HL-60 (cell line): ENCODE data around the gene BTBD2.

Source experiments
- DNase-seq, 2 experiments: peaks; one replicate each; pipeline ENCODE4 v3.0.0-alpha.2; 2010 to 2020; ENCODE audit warnings: low read depth in 1 of 2, low spot score in 1 of 2
- H3K27ac ChIP-seq: fragments of 250-450 bp; sonication (Bioruptor Pico); replicated peaks from 2 replicates; pipeline ENCODE4 v1.5.1; 2020; ENCODE audit warnings: mild to moderate bottlenecking, moderate library complexity
- H3K27me3 ChIP-seq: fragments of 250-450 bp; sonication (Bioruptor Pico); 2 replicates; pipeline ENCODE4 v1.5.1; 2021; ENCODE audit warnings: mild to moderate bottlenecking, moderate library complexity; ENCODE audit not compliant: insufficient read depth, poor library complexity, severe bottlenecking
- H3K4me3 ChIP-seq: replicated peaks from 2 replicates; pipeline ENCODE4 v1.5.1; 2011; ENCODE audit warnings: mild to moderate bottlenecking, control low read depth, low read length; ENCODE audit not compliant: insufficient read depth
- GABPA ChIP-seq: IDR thresholded peaks from 2 replicates; pipeline ENCODE4 v1.6.1; 2012; ENCODE audit warnings: low read depth
- POLR2AphosphoS5 ChIP-seq: IDR thresholded peaks from 2 replicates; pipeline ENCODE4 v1.6.1; 2012; ENCODE audit warnings: low read depth
- SPI1 ChIP-seq: IDR thresholded peaks from 2 replicates; pipeline ENCODE4 v1.6.1; 2012; ENCODE audit warnings: low read depth, mild to moderate bottlenecking, borderline replicate concordance
- TF ChIP-seq, protein P1 (sequence below): IDR thresholded peaks from 2 replicates; pipeline ENCODE4 v1.6.1; 2012; ENCODE audit warnings: low read depth; ENCODE audit not compliant: insufficient replicate concordance
- TF ChIP-seq, protein P2 (sequence below): IDR thresholded peaks from one replicate; pipeline ENCODE4 v1.5.1; 2011; ENCODE audit warnings: low read length, control low read depth, inconsistent platforms; ENCODE audit not compliant: insufficient read depth

BTBD2 gene

DNA sequence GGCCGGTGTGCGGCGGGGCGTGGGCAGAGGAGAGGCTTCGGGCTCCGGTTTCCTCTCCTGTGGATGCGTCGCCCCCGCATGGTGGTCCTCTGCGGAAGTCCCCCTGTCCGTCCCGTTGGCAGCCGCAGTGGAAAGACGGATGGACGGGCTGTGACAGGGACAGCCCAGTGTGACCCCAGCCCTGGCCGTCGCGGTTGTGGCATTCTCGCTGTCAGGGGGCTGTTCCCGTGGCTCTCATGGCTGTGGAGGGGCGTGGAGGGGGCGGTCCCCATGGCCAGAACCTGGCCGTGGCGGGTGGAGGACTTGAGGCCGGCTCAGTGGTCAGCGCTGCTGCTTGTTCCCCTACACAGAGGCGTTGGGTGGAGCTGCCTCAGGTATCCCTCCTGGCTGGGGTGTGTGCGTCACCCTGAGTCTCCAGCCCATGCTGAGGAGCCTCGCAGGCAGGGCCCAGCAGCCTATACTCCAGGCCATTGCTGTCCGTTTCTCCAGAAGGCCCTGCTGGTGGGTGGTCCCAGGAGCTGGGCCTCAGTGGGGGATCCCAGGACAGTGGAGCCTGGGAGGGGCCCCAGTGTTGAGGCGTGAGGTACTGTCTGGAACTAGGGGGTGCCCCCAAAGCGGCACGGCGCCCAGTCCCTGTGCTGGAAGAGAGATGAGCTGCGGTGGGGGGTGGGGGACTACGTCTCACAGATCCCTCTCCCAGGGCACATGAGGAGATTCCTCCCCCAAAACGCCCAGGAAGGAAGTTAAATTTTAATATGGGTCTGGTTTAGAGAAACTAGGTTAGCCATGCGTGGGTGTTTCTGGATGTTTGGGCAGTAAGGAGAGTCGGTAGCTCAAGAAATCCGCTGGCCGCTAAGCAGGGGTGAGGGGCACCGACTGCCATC, 54.3 kb downstream of the BTBD2 start:
- TF ChIP-seq GABPA, result no peak
- TF ChIP-seq, protein P1, sequence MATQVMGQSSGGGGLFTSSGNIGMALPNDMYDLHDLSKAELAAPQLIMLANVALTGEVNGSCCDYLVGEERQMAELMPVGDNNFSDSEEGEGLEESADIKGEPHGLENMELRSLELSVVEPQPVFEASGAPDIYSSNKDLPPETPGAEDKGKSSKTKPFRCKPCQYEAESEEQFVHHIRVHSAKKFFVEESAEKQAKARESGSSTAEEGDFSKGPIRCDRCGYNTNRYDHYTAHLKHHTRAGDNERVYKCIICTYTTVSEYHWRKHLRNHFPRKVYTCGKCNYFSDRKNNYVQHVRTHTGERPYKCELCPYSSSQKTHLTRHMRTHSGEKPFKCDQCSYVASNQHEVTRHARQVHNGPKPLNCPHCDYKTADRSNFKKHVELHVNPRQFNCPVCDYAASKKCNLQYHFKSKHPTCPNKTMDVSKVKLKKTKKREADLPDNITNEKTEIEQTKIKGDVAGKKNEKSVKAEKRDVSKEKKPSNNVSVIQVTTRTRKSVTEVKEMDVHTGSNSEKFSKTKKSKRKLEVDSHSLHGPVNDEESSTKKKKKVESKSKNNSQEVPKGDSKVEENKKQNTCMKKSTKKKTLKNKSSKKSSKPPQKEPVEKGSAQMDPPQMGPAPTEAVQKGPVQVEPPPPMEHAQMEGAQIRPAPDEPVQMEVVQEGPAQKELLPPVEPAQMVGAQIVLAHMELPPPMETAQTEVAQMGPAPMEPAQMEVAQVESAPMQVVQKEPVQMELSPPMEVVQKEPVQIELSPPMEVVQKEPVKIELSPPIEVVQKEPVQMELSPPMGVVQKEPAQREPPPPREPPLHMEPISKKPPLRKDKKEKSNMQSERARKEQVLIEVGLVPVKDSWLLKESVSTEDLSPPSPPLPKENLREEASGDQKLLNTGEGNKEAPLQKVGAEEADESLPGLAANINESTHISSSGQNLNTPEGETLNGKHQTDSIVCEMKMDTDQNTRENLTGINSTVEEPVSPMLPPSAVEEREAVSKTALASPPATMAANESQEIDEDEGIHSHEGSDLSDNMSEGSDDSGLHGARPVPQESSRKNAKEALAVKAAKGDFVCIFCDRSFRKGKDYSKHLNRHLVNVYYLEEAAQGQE, result no peak
- TF ChIP-seq, protein P2, sequence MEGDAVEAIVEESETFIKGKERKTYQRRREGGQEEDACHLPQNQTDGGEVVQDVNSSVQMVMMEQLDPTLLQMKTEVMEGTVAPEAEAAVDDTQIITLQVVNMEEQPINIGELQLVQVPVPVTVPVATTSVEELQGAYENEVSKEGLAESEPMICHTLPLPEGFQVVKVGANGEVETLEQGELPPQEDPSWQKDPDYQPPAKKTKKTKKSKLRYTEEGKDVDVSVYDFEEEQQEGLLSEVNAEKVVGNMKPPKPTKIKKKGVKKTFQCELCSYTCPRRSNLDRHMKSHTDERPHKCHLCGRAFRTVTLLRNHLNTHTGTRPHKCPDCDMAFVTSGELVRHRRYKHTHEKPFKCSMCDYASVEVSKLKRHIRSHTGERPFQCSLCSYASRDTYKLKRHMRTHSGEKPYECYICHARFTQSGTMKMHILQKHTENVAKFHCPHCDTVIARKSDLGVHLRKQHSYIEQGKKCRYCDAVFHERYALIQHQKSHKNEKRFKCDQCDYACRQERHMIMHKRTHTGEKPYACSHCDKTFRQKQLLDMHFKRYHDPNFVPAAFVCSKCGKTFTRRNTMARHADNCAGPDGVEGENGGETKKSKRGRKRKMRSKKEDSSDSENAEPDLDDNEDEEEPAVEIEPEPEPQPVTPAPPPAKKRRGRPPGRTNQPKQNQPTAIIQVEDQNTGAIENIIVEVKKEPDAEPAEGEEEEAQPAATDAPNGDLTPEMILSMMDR, result no peak
- TF ChIP-seq SPI1, result no peak
- no peak for TF ChIP-seq POLR2AphosphoS5
- Histone ChIP-seq H3K27ac (no peak overlapping the region), H3K4me3 (no peak overlapping the region), H3K27me3 (no peaks in the 10 kb centered on the region)
- no peak for DNase-seq

DNA sequence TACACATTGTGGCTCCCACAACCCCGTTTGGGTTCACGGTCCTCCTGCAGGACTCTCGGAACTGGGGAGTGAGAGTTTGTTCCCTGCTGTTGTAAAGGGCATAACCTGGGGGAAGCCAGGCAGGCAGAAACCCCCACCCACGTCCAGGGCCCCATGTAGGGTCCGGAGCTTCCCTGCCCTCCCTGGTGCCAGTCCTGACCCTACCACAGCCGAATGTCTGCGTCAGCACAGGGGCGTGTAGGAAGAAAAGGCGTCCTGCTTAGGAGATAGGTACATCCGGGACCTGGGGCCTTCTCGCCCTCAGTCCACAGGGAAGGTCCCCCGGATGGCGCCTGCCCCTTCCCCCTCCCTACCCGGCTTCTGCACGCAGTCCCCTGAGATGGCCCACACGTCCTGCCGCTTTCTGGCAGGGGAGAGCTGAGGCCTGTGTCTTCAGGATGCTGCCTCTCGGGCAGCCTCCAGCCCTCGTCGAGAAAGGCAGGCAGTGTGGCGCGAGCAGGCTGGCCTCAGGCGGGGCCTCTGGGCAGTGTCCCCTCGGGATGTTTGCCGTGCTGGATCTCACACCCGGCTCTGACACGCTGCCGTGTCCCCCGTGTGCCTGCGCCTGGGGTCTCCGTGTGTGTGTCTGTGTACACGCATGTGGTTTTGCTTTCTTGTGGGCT, 55.5 kb downstream of the BTBD2 start:
- TF ChIP-seq GABPA (no peak), SPI1 (no peak), POLR2AphosphoS5 (no peak)
- TF ChIP-seq, protein P1, result no peak
- TF ChIP-seq, protein P2, result no peak

DNA sequence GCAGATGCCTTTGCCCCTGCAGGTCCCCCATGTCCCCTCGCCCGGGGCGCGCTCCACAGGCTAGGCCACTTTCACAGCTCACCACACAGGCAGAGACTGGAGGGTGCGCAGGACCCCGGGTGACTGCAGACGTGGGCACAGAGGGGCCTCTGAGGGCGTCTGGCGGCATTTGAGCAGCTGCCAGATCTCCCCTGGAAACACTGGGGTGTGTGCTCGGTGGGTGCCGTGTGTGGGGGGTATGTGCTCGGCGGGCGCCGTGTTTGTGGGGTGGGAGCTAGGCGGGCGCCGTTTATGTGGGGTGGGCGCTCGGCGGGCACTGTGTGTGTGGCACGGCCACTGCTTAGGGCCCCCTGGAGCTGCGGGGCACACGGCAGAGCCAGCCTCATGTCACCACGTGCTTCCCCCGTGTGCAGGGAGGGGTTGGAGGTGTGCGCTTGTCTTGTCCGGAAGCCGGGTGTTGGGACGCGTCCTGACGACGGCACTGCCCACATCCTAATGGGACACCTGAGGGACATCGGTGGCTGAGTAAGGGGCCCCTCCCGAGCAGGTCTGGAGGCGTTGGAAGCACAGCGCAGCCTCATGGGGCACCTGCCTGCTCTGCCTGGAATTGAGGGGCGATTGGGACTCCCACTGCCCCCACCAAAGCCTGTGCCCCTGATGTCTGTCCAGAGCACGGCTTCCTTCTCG, 57.8 kb downstream of the BTBD2 start:
- H3K27ac ChIP-seq, result no peak overlapping the region
- H3K27me3 ChIP-seq, result no peaks in the 10 kb centered on the region
- no peak for DNase-seq
- TF ChIP-seq, protein P1, result no peak
- TF ChIP-seq GABPA (no peak), POLR2AphosphoS5 (no peak), SPI1 (no peak)
- TF ChIP-seq, protein P2, result no peak
- no peak overlapping the region for H3K4me3 ChIP-seq

More for the DNA sequence above, 55.5 kb downstream of the BTBD2 start:
- Histone ChIP-seq H3K27me3 (no peaks in the 10 kb centered on the region), H3K27ac (no peak overlapping the region), H3K4me3 (no peak overlapping the region)
- DNase-seq, result no peak
